GM18868 (cell line): ENCODE data around the gene ATP6V0B.

Source experiments
- ATAC-seq: cut with Tn5 transposase; IDR thresholded peaks from one replicate; pipeline ENCODE4 v1.9.1; 2021; ENCODE audit warnings: mild to moderate bottlenecking, moderate library complexity; ENCODE audit not compliant: unreplicated experiment

Gene ATP6V0B

GRCh38 chr1:43982808-43983207 lies 8.0 kb downstream of the ATP6V0B start:
- ATAC-seq: no peak

GRCh38 chr1:43983253-43983899 lies 8.6 kb downstream of the ATP6V0B start:
- ATAC-seq: no peak

- ATAC-seq: no peak
These were observed 10.1 kb downstream of the ATP6V0B start for GRCh38 chr1:43984855-43985254.

- ATAC-seq: no peak
These were observed 11.3 kb downstream of the ATP6V0B start for GRCh38 chr1:43985984-43986595.

- no peak for ATAC-seq
These were observed 12.0 kb downstream of the ATP6V0B start for GRCh38 chr1:43986712-43987111.

GRCh38 chr1:43987159-43987902 lies 12.6 kb downstream of the ATP6V0B start:
- ATAC-seq: no peak

- no peak for ATAC-seq
These were observed 15.8 kb downstream of the ATP6V0B start for GRCh38 chr1:43990271-43991199.

GRCh38 chr1:43991200-43991475 lies 16.4 kb downstream of the ATP6V0B start:
- ATAC-seq: no peak

GRCh38 chr1:43991476-43992231 lies 16.9 kb downstream of the ATP6V0B start, which contains the start of gene CCDC24:
Gene CCDC24, plus strand, starts transcription at chr1:43991599. Its CDS starts 280 bp downstream, at chr1:43991879.
- ATAC-seq: peak; percentile 72

GRCh38 chr1:43992232-43992995 lies 17.7 kb downstream of the ATP6V0B start:
- no peak for ATAC-seq

- no peak for ATAC-seq
These were observed 18.6 kb downstream of the ATP6V0B start for GRCh38 chr1:43993206-43993914.

GRCh38 chr1:43994071-43994470 lies 19.3 kb downstream of the ATP6V0B start:
- ATAC-seq: no peak

- no peak for ATAC-seq
These were observed 20.3 kb downstream of the ATP6V0B start for GRCh38 chr1:43994794-43995790.

GRCh38 chr1:43995984-43996732 lies 21.4 kb downstream of the ATP6V0B start:
- ATAC-seq: no peak

- ATAC-seq: no peak
These were observed 22.0 kb downstream of the ATP6V0B start for GRCh38 chr1:43996733-43997115.

GRCh38 chr1:43997295-43997999 lies 22.7 kb downstream of the ATP6V0B start:
- ATAC-seq: no peak

- ATAC-seq: no peak
These were observed 23.2 kb downstream of the ATP6V0B start for GRCh38 chr1:43998000-43998378.
